GM12878 (cell line): ENCODE measurements around the gene ACSF3.

Source experiments
- CTCF ChIP-seq, 3 experiments: IDR thresholded peaks in 2 of 3; conservative IDR thresholded peaks in 1 of 3; 2 replicates each; pipeline ENCODE4 v1.5.1; 2011; ENCODE audit warnings: low read depth in 3 of 3, low read length in 3 of 3, mild to moderate bottlenecking in 3 of 3, control low read depth in 2 of 3, moderate library complexity in 2 of 3, inconsistent platforms in 1 of 3, mixed read lengths in 1 of 3; ENCODE audit not compliant: control insufficient read depth in 2 of 3, insufficient read depth in 1 of 3; ENCODE audit errors: extremely low read depth in 1 of 3
- EZH2 ChIP-seq: IDR thresholded peaks from 2 replicates; pipeline ENCODE4 v1.6.1; 2012; ENCODE audit warnings: low read depth, mild to moderate bottlenecking, control low read depth, inconsistent platforms, low read length, borderline replicate concordance; ENCODE audit not compliant: control insufficient read depth
- MYC ChIP-seq: IDR thresholded peaks from 2 replicates; pipeline ENCODE4 v1.6.1; 2011; ENCODE audit warnings: mild to moderate bottlenecking, low read length, moderate library complexity, inconsistent platforms; ENCODE audit not compliant: insufficient read depth, insufficient replicate concordance, insufficient read length, severe bottlenecking
- RAD21 ChIP-seq: IDR thresholded peaks from 2 replicates; pipeline ENCODE4 v1.6.1; 2011; ENCODE audit warnings: mild to moderate bottlenecking, low read depth, low read length, moderate library complexity; ENCODE audit not compliant: insufficient read depth

GRCh38 chr16:89051521-89052166, 42.0 kb upstream of the ACSF3 start:
- TF ChIP-seq RAD21 (no peak), CTCF (IDR thresholded peaks at IDR 0.05 in 2 of 3, conservative IDR thresholded peaks at IDR 0.05 in 1 of 3; ENCODE audit: control insufficient read depth in 2 of 3, extremely low read depth in 1 of 3, insufficient read depth in 1 of 3, low read depth in 3 of 3, low read length in 3 of 3) (no peak), EZH2 (no peak), MYC (no peak)
